ENCODE data around the gene CCDC188. TPM values are rescaled to one million over a fixed set of nuclear protein-coding genes. Genes with fewer than 3 reads are reported as not detected.
A peak's percentile ranks its signal among the peaks of the same experiment; 100 is the strongest.

CCDC188 gene
- total RNA-seq, 6 experiments from 2014 or later = not detected

GRCh38 chr22:20156042-20156389 is 5.2 kb upstream of the CCDC188 start:
- intact Hi-C loops (cut with DNase I) = loop anchor here (5.0 kb wide), 1 partner anchor 126 kb away; no protein-coding TSS in a partner anchor
- Histone ChIP-seq H3K27me3 (no peaks in the 10 kb centered on the region), H3K36me3 (no peaks in the 10 kb centered on the region), H3K9me3 (no peaks in the 10 kb centered on the region), H3K4me3 (no peak overlapping the region), H3K4me1 (no peaks in the 10 kb centered on the region), H3K27ac (no peak overlapping the region)
- DNase-seq = no peak
- 80% methylated on average over 2 of the region's 7 CpGs for WGBS (ENCODE audit: insufficient coverage, low coverage, low lambda C conversion rate, missing lambda C conversion rate)
- ATAC-seq = no peak
- TF ChIP-seq CTCF (IDR thresholded peaks at IDR 0.05) (no peak), POLR2A (IDR thresholded peaks at IDR 0.05) (no peak)

GRCh38 chr22:20155330-20156041 is 4.6 kb upstream of the CCDC188 start:
- Histone ChIP-seq H3K4me1 (no peaks in the 10 kb centered on the region), H3K9me3 (no peaks in the 10 kb centered on the region), H3K27ac (no peak overlapping the region), H3K27me3 (no peaks in the 10 kb centered on the region), H3K4me3 (no peak overlapping the region), H3K36me3 (no peaks in the 10 kb centered on the region)
- ATAC-seq (peak in 3 of 4 donors; percentile 7 to 23 (median 10)), DNase-seq (no peak)
- intact Hi-C loops (cut with DNase I) = loop anchor here (5.0 kb wide), 1 partner anchor 127 kb away; no protein-coding TSS in a partner anchor
- WGBS (ENCODE audit: insufficient coverage, low coverage, low lambda C conversion rate, missing lambda C conversion rate) = 76% methylated on average over 4 of the region's 30 CpGs
- no peak for TF ChIP-seq POLR2A (IDR thresholded peaks at IDR 0.05)

GRCh38 chr22:20154602-20155187 is 3.8 kb upstream of the CCDC188 start:
- Histone ChIP-seq H3K9me3 (no peaks in the 10 kb centered on the region), H3K4me3 (no peak overlapping the region), H3K36me3 (no peaks in the 10 kb centered on the region), H3K27ac (no peak overlapping the region), H3K27me3 (no peaks in the 10 kb centered on the region), H3K4me1 (no peaks in the 10 kb centered on the region)
- intact Hi-C loops (cut with DNase I) = loop anchor here (5.0 kb wide), 1 partner anchor 128 kb away; no protein-coding TSS in a partner anchor
- no peak for DNase-seq
- no CpG with 5 or more reads among the region's 14 CpGs for WGBS (ENCODE audit: insufficient coverage, low coverage, low lambda C conversion rate, missing lambda C conversion rate)
- no peak for ATAC-seq
- TF ChIP-seq POLR2A (IDR thresholded peaks at IDR 0.05) = no peak
- no peak for TF ChIP-seq CTCF (IDR thresholded peaks at IDR 0.05)

GRCh38 chr22:20153945-20154344 is 3.1 kb upstream of the CCDC188 start:
- TF ChIP-seq CTCF (IDR thresholded peaks at IDR 0.05) (no peak), POLR2A (IDR thresholded peaks at IDR 0.05) (no peak)
- Histone ChIP-seq H3K27ac (no peak overlapping the region), H3K4me3 (no peak overlapping the region), H3K9me3 (no peaks in the 10 kb centered on the region), H3K36me3 (no peaks in the 10 kb centered on the region), H3K4me1 (no peaks in the 10 kb centered on the region), H3K27me3 (no peaks in the 10 kb centered on the region)
- intact Hi-C loops (cut with DNase I) = no loop called here
- ATAC-seq (no peak), DNase-seq (no peak)
- 22% methylated on average over 3 of the region's 16 CpGs for WGBS (ENCODE audit: insufficient coverage, low coverage, low lambda C conversion rate, missing lambda C conversion rate)

- Histone ChIP-seq H3K36me3 (no peaks in the 10 kb centered on the region), H3K4me1 (no peaks in the 10 kb centered on the region), H3K9me3 (no peaks in the 10 kb centered on the region), H3K4me3 (no peak overlapping the region), H3K27ac (no peak overlapping the region), H3K27me3 (no peaks in the 10 kb centered on the region)
- DNase-seq (no peak), ATAC-seq (no peak)
- WGBS (ENCODE audit: insufficient coverage, low coverage, low lambda C conversion rate, missing lambda C conversion rate) = 40% methylated on average over 3 of the region's 14 CpGs
- intact Hi-C loops (cut with DNase I) = no loop called here
- TF ChIP-seq CTCF (IDR thresholded peaks at IDR 0.05) = no peak
These were observed 1.6 kb upstream of the CCDC188 start for GRCh38 chr22:20152464-20152890.

All from right lobe of liver (tissue), 6 donors.